ENCODE data around the gene CACNA1A.

CACNA1A gene

GRCh38 chr19:13270514-13271105, 235.7 kb downstream of the CACNA1A start:
- no peak overlapping the region for H3K4me3 ChIP-seq (replicated peaks; ENCODE audit: low read depth, low read length)
- TF ChIP-seq CTCF (IDR thresholded peaks at IDR 0.05; ENCODE audit: low read length, missing control alignments) = no peak
- DNase-seq (ENCODE audit: low read depth) = no peak

- no peak overlapping the region for H3K4me3 ChIP-seq (replicated peaks; ENCODE audit: low read depth, low read length)
- TF ChIP-seq CTCF (IDR thresholded peaks at IDR 0.05; ENCODE audit: low read length, missing control alignments) = no peak
- no peak for DNase-seq (ENCODE audit: low read depth)
These were observed 236.9 kb downstream of the CACNA1A start for GRCh38 chr19:13269348-13269747.

- no peak overlapping the region for H3K4me3 ChIP-seq (replicated peaks; ENCODE audit: low read depth, low read length)
- no peak for DNase-seq (ENCODE audit: low read depth)
- TF ChIP-seq CTCF (IDR thresholded peaks at IDR 0.05; ENCODE audit: low read length, missing control alignments) = no peak
These were observed 238.4 kb downstream of the CACNA1A start for GRCh38 chr19:13267889-13268288.

- no peak for TF ChIP-seq CTCF (IDR thresholded peaks at IDR 0.05; ENCODE audit: low read length, missing control alignments)
- no peak for DNase-seq (ENCODE audit: low read depth)
- H3K4me3 ChIP-seq (replicated peaks; ENCODE audit: low read depth, low read length) = no peak overlapping the region
These were observed 239.1 kb downstream of the CACNA1A start for GRCh38 chr19:13267131-13267530.

GRCh38 chr19:13262450-13262849, 243.8 kb downstream of the CACNA1A start:
- peak; percentile 75 for DNase-seq (ENCODE audit: low read depth)

GRCh38 chr19:13260883-13261653, 245.2 kb downstream of the CACNA1A start:
- no peak overlapping the region for H3K4me3 ChIP-seq (replicated peaks; ENCODE audit: low read depth, low read length)
- peak; percentile 68 for DNase-seq (ENCODE audit: low read depth)
- TF ChIP-seq CTCF (IDR thresholded peaks at IDR 0.05; ENCODE audit: low read length, missing control alignments) = no peak

More at GRCh38 chr19:13262450-13262849, 243.8 kb downstream of the CACNA1A start:
- peak; percentile 53 for TF ChIP-seq CTCF (IDR thresholded peaks at IDR 0.05; ENCODE audit: low read length, missing control alignments)
- no peak overlapping the region for H3K4me3 ChIP-seq (replicated peaks; ENCODE audit: low read depth, low read length)
